GM12865 (cell line): ENCODE measurements around the gene CRYZL1.

Experiments used
- DNase-seq: peaks from one replicate; pipeline ENCODE4 v3.0.0; 2010; ENCODE audit warnings: low read depth
- H3K4me3 ChIP-seq: 2 replicates; pipeline ENCODE4 v1.5.1; 2011; ENCODE audit warnings: mild to moderate bottlenecking, low read depth, low read length, control low read depth
- CTCF ChIP-seq: IDR thresholded peaks from 2 replicates; pipeline ENCODE4 v1.5.1; 2011; ENCODE audit warnings: low read length, control low read depth, low read depth, inconsistent platforms; ENCODE audit not compliant: insufficient read depth; ENCODE audit errors: missing control alignments

Gene CRYZL1

GRCh38 chr21:33551664-33552063 is 89.9 kb downstream of the CRYZL1 start:
- DNase-seq, result no peak
- no peak for TF ChIP-seq CTCF
- H3K4me3 ChIP-seq, result no peak overlapping the region

- DNase-seq, result no peak
- no peak for TF ChIP-seq CTCF
- no peak overlapping the region for H3K4me3 ChIP-seq
These were observed 90.5 kb downstream of the CRYZL1 start for GRCh38 chr21:33550772-33551660.

- DNase-seq, result no peak
- no peak for TF ChIP-seq CTCF
- no peak overlapping the region for H3K4me3 ChIP-seq
These were observed 91.4 kb downstream of the CRYZL1 start for GRCh38 chr21:33549848-33550771.

GRCh38 chr21:33546086-33546485 is 95.5 kb downstream of the CRYZL1 start:
- no peak for DNase-seq
- no peak overlapping the region for H3K4me3 ChIP-seq
- TF ChIP-seq CTCF, result no peak

- TF ChIP-seq CTCF, result no peak
- peak overlapping the region; percentile 86 for H3K4me3 ChIP-seq
- no peak for DNase-seq
These were observed 96.9 kb downstream of the CRYZL1 start for GRCh38 chr21:33544451-33545195.

GRCh38 chr21:33543505-33544129 is 97.9 kb downstream of the CRYZL1 start:
- peak overlapping the region; percentile 86 for H3K4me3 ChIP-seq
- TF ChIP-seq CTCF, result no peak
- DNase-seq, result peak; percentile 79
